OCI-LY3 (cell line): ENCODE data around the gene PLK5.

ENCODE experiments used
- EZH2phosphoT487 ChIP-seq: fragments of 200-600 bp; shearing (Covaris generic); IDR thresholded peaks from 2 replicates; pipeline ENCODE4 v1.6.1; 2018; ENCODE audit warnings: antibody characterized with exemption, mixed run types, low read depth
- TF ChIP-seq, protein P1 (sequence below): fragments of 200-600, 300-600 bp; sonication (generic); IDR thresholded peaks from 2 replicates; pipeline ENCODE4 v1.5.1; 2014; ENCODE audit warnings: antibody characterized with exemption, low read length, low read depth

DNA sequence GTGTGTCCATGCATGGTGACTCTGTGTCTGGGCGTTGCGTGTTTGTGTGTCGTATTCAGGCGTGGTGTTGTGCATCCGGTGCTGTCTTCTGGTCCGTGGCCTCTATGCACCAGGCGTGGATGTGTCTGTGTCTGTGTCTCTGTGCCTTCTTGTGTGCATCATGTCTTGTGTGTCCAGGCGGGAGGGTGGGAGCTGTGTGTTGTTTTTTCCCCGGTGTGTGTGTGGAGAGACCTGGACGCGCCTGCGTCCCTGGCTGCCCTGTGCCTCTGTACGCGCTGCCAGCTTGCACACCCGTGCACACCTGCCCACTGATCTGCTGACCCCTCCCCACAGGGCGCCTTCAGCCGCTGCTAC, 1.1 kb downstream of the PLK5 start:
- TF ChIP-seq, protein P1, sequence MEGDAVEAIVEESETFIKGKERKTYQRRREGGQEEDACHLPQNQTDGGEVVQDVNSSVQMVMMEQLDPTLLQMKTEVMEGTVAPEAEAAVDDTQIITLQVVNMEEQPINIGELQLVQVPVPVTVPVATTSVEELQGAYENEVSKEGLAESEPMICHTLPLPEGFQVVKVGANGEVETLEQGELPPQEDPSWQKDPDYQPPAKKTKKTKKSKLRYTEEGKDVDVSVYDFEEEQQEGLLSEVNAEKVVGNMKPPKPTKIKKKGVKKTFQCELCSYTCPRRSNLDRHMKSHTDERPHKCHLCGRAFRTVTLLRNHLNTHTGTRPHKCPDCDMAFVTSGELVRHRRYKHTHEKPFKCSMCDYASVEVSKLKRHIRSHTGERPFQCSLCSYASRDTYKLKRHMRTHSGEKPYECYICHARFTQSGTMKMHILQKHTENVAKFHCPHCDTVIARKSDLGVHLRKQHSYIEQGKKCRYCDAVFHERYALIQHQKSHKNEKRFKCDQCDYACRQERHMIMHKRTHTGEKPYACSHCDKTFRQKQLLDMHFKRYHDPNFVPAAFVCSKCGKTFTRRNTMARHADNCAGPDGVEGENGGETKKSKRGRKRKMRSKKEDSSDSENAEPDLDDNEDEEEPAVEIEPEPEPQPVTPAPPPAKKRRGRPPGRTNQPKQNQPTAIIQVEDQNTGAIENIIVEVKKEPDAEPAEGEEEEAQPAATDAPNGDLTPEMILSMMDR = no peak
- no peak for TF ChIP-seq EZH2phosphoT487
